SK-N-MC (cell line): ENCODE results near the gene ADAM29.

ENCODE experiments used
- EZH2 ChIP-seq: fragments of 200-600 bp; sonication (generic); IDR thresholded peaks from one replicate; pipeline ENCODE4 v1.6.1; 2017; ENCODE audit warnings: antibody characterized with exemption
- POLR2AphosphoS5 ChIP-seq: IDR thresholded peaks from 2 replicates; pipeline ENCODE4 v1.6.1; 2012; ENCODE audit warnings: mild to moderate bottlenecking, low read depth, low read length, borderline replicate concordance

DNA sequence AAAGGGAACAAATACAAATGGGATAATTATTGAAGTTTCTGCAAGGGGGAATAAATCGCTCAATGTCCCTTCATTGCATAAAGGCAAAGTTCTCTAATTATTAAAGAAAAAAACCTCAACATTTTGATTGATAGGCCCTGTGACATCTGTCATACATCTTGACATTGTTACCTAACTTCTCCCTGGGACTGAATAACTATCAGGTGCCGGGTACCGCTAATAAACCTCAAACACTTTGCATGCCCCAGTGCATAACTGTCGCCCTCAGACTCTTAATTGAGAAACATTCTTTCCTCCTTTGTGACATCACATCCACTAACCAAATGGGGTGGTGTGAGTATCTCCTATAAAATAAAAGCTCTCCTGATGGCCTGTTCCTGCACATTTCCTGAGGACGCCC lies at the start of gene ADAM29:
- no peak for TF ChIP-seq EZH2
- TF ChIP-seq POLR2AphosphoS5: no peak
